Neuronal stem cell (in vitro differentiated cells): Measurements from ENCODE around the gene PRLHR.

Experiments
- DNase-seq: peaks from one replicate; pipeline ENCODE4 v3.0.0-alpha.2; 2013; ENCODE audit warnings: low spot score
- H2AFZ ChIP-seq: one replicate; pipeline ENCODE4 v1.6.1; 2013; ENCODE audit warnings: mild to moderate bottlenecking, low read length, inconsistent platforms
- H2AK5ac ChIP-seq: 2 replicates; pipeline ENCODE4 v1.6.1; 2013; ENCODE audit warnings: low read depth, mild to moderate bottlenecking, inconsistent platforms, low read length, moderate library complexity, mixed read lengths
- H2BK120ac ChIP-seq: 2 replicates; pipeline ENCODE4 v1.6.1; 2013; ENCODE audit warnings: low read depth, mild to moderate bottlenecking, inconsistent platforms, low read length, moderate library complexity, mixed read lengths
- H2BK12ac ChIP-seq: one replicate; pipeline ENCODE4 v1.6.1; 2013; ENCODE audit warnings: low read length, inconsistent platforms
- H2BK15ac ChIP-seq: 2 replicates; pipeline ENCODE4 v1.6.1; 2013; ENCODE audit warnings: mild to moderate bottlenecking, low read length, inconsistent platforms, mixed read lengths
- H2BK5ac ChIP-seq: one replicate; pipeline ENCODE4 v1.6.1; 2013; ENCODE audit warnings: inconsistent platforms, mild to moderate bottlenecking, low read length, moderate library complexity
- H3K14ac ChIP-seq: one replicate; pipeline ENCODE4 v1.6.1; 2013; ENCODE audit warnings: low read length, inconsistent platforms
- H3K18ac ChIP-seq: 2 replicates; pipeline ENCODE4 v1.6.1; 2013; ENCODE audit warnings: low read length, inconsistent platforms
- H3K23ac ChIP-seq: 2 replicates; pipeline ENCODE4 v1.6.1; 2013; ENCODE audit warnings: low read depth, mild to moderate bottlenecking, mixed read lengths, low read length, inconsistent platforms; ENCODE audit not compliant: poor library complexity
- H3K27ac ChIP-seq: replicated peaks from 3 replicates; pipeline ENCODE4 v1.5.1; 2013; ENCODE audit warnings: low read length, inconsistent platforms
- H3K27me3 ChIP-seq, 3 experiments: 2 replicates each; pipeline ENCODE4 v1.6.1; 2013; ENCODE audit warnings: low read length in 3 of 3, mild to moderate bottlenecking in 2 of 3, inconsistent platforms in 1 of 3, low read depth in 1 of 3, mixed read lengths in 1 of 3, moderate library complexity in 1 of 3; ENCODE audit not compliant: control insufficient read depth in 3 of 3, insufficient read depth in 3 of 3
- H3K36me3 ChIP-seq, 2 donors: replicated peaks in 1 of 2; 2 replicates each; pipeline ENCODE4 v1.6.1; 2013; ENCODE audit warnings: low read length in 2 of 2; ENCODE audit not compliant: control insufficient read depth in 2 of 2, insufficient read depth in 2 of 2
- H3K4ac ChIP-seq: 2 replicates; pipeline ENCODE4 v1.6.1; 2013; ENCODE audit warnings: inconsistent platforms, mild to moderate bottlenecking, low read length, moderate library complexity
- H3K4me1 ChIP-seq, 2 donors: 1 replicate in 1 of 2; 2 replicates in 1 of 2; pipeline ENCODE4 v1.6.1; 2013; ENCODE audit warnings: low read length in 2 of 2, low read depth in 1 of 2; ENCODE audit not compliant: control insufficient read depth in 2 of 2, insufficient read depth in 1 of 2
- H3K4me2 ChIP-seq: one replicate; pipeline ENCODE4 v1.6.1; 2013; ENCODE audit warnings: mild to moderate bottlenecking, low read length, inconsistent platforms; ENCODE audit not compliant: insufficient read depth, poor library complexity, severe bottlenecking
- H3K4me3 ChIP-seq, 2 donors: 2 replicates each; pipeline ENCODE4 v1.5.1; 2013; ENCODE audit warnings: low read length in 2 of 2, mild to moderate bottlenecking in 2 of 2, inconsistent platforms in 1 of 2, moderate library complexity in 1 of 2
- H3K79me1 ChIP-seq: one replicate; pipeline ENCODE4 v1.6.1; 2013; ENCODE audit warnings: low read depth, mild to moderate bottlenecking, inconsistent platforms, low read length, moderate library complexity
- H3K9ac ChIP-seq: one replicate; pipeline ENCODE4 v1.6.1; 2013; ENCODE audit warnings: mild to moderate bottlenecking, low read depth, low read length, inconsistent platforms; ENCODE audit not compliant: poor library complexity
- H3K9me3 ChIP-seq, 2 donors: replicated peaks in 1 of 2; 2 replicates each; pipeline versions ENCODE3 to v1.6.1; 2013; ENCODE audit warnings: low read length in 2 of 2, mild to moderate bottlenecking in 2 of 2, inconsistent platforms in 1 of 2, low read depth in 1 of 2, mixed read lengths in 1 of 2, moderate library complexity in 1 of 2; ENCODE audit not compliant: control insufficient read depth in 2 of 2, insufficient read depth in 1 of 2
- H4K8ac ChIP-seq: one replicate; pipeline ENCODE4 v1.6.1; 2013; ENCODE audit warnings: low read depth, mild to moderate bottlenecking, inconsistent platforms, low read length, moderate library complexity
- H4K91ac ChIP-seq: one replicate; pipeline ENCODE4 v1.6.1; 2013; ENCODE audit warnings: low read length, low read depth, mild to moderate bottlenecking, inconsistent platforms; ENCODE audit not compliant: poor library complexity
- WGBS, 2 donors: extraction: QIAGEN DNeasy Blood & Tissue Kit; methylation state at CpG; one replicate each; pipeline ENCODE4 v1.1.7; 2013; ENCODE audit warnings: missing lambda C conversion rate in 2 of 2, mixed read lengths in 1 of 2; ENCODE audit not compliant: insufficient read length in 2 of 2, insufficient replicate concordance in 1 of 2; ENCODE audit errors: extremely low coverage in 2 of 2; 5-methylcytosine and 5-hydroxymethylcytosine counted together

PRLHR gene

GRCh38 chr10:118633786-118634185 is 38.3 kb upstream of the PRLHR start:
- H3K14ac ChIP-seq = no peak overlapping the region
- WGBS, 2 donors = no CpG with 5 or more reads among the region's 7 CpGs
- H3K4ac ChIP-seq = no peak overlapping the region
- no peak for DNase-seq
- no peak overlapping the region for H3K27ac ChIP-seq
- H3K9ac ChIP-seq = no peak overlapping the region
- peaks cover 0 to 4% (median 0%) of the 10 kb centered on the region in 3 experiments for H3K27me3 ChIP-seq
- no peaks in the 10 kb centered on the region for H3K36me3 ChIP-seq
- peaks cover 0 to 19% of the 10 kb centered on the region in 2 donors for H3K4me1 ChIP-seq
- no peak overlapping the region for H3K4me2 ChIP-seq
- no peak overlapping the region for H2BK5ac ChIP-seq
- no peak overlapping the region for H3K4me3 ChIP-seq
- H3K9me3 ChIP-seq = peaks cover 0 to 3% of the 10 kb centered on the region in 2 donors
- H2BK15ac ChIP-seq = no peak overlapping the region
- no peak overlapping the region for H2AK5ac ChIP-seq
- no peaks in the 10 kb centered on the region for H3K79me1 ChIP-seq
- no peak overlapping the region for H2BK12ac ChIP-seq
- H3K23ac ChIP-seq = no peak overlapping the region
- H4K8ac ChIP-seq = no peak overlapping the region
- H2AFZ ChIP-seq = no peak overlapping the region
- no peak overlapping the region for H2BK120ac ChIP-seq
- no peak overlapping the region for H4K91ac ChIP-seq
- H3K18ac ChIP-seq = no peak overlapping the region

- no CpG with 5 or more reads among the region's 3 CpGs for WGBS, 2 donors
- no peaks in the 10 kb centered on the region for H3K36me3 ChIP-seq
- H3K4me2 ChIP-seq = no peak overlapping the region
- H3K9me3 ChIP-seq = no peaks in the 10 kb centered on the region
- no peak overlapping the region for H4K91ac ChIP-seq
- no peak overlapping the region for H3K4me3 ChIP-seq
- no peak overlapping the region for H2BK120ac ChIP-seq
- no peak overlapping the region for H2BK12ac ChIP-seq
- H2AK5ac ChIP-seq = no peak overlapping the region
- DNase-seq = no peak
- H2BK15ac ChIP-seq = no peak overlapping the region
- H3K23ac ChIP-seq = no peak overlapping the region
- no peak overlapping the region for H3K14ac ChIP-seq
- H4K8ac ChIP-seq = no peak overlapping the region
- H3K79me1 ChIP-seq = no peaks in the 10 kb centered on the region
- no peak overlapping the region for H2AFZ ChIP-seq
- no peak overlapping the region for H3K4ac ChIP-seq
- H2BK5ac ChIP-seq = no peak overlapping the region
- no peak overlapping the region for H3K9ac ChIP-seq
- peaks cover 2 to 15% of the 10 kb centered on the region in 2 donors for H3K4me1 ChIP-seq
- H3K18ac ChIP-seq = no peak overlapping the region
- H3K27me3 ChIP-seq = peaks cover 0 to 8% (median 0%) of the 10 kb centered on the region in 3 experiments
- H3K27ac ChIP-seq = no peak overlapping the region
These were observed 33.8 kb upstream of the PRLHR start for GRCh38 chr10:118629211-118629610.

GRCh38 chr10:118628397-118628796 is 32.9 kb upstream of the PRLHR start:
- H3K79me1 ChIP-seq = no peaks in the 10 kb centered on the region
- H2BK12ac ChIP-seq = no peak overlapping the region

GRCh38 chr10:118626953-118627352 is 31.5 kb upstream of the PRLHR start:
- no CpG with 5 or more reads among the region's 3 CpGs for WGBS, 2 donors
- no peak for DNase-seq

More at GRCh38 chr10:118628397-118628796, 32.9 kb upstream of the PRLHR start:
- Histone ChIP-seq H3K9ac (no peak overlapping the region), H3K4me3 (no peak overlapping the region), H3K27me3 (peaks cover 0 to 4% (median 0%) of the 10 kb centered on the region in 3 experiments), H3K9me3 (no peaks in the 10 kb centered on the region), H3K36me3 (no peaks in the 10 kb centered on the region), H2AK5ac (no peak overlapping the region), H3K4me2 (no peak overlapping the region), H3K4ac (no peak overlapping the region), H2BK15ac (no peak overlapping the region), H3K18ac (no peak overlapping the region), H3K23ac (no peak overlapping the region), H2BK120ac (no peak overlapping the region), H3K4me1 (peaks cover 2 to 14% of the 10 kb centered on the region in 2 donors), H3K14ac (no peak overlapping the region), H2BK5ac (no peak overlapping the region), H4K8ac (no peak overlapping the region), H2AFZ (no peak overlapping the region), H4K91ac (no peak overlapping the region), H3K27ac (no peak overlapping the region)
- DNase-seq = no peak

More at GRCh38 chr10:118626953-118627352, 31.5 kb upstream of the PRLHR start:
- no peaks in the 10 kb centered on the region for H3K79me1 ChIP-seq
- H2AK5ac ChIP-seq = no peak overlapping the region
- no peak overlapping the region for H3K27ac ChIP-seq
- H3K4ac ChIP-seq = no peak overlapping the region
- no peak overlapping the region for H2AFZ ChIP-seq
- H2BK15ac ChIP-seq = no peak overlapping the region
- no peak overlapping the region for H4K8ac ChIP-seq
- H3K18ac ChIP-seq = peak overlapping the region; percentile 65
- no peak overlapping the region for H2BK120ac ChIP-seq
- H3K4me1 ChIP-seq = peaks cover 2 to 12% of the 10 kb centered on the region in 2 donors
- H2BK12ac ChIP-seq = no peak overlapping the region
- H3K9ac ChIP-seq = no peak overlapping the region
- no peak overlapping the region for H3K4me3 ChIP-seq
- no peak overlapping the region for H3K23ac ChIP-seq
- no peaks in the 10 kb centered on the region for H3K36me3 ChIP-seq
- no peaks in the 10 kb centered on the region for H3K9me3 ChIP-seq
- no peak overlapping the region for H2BK5ac ChIP-seq
- H3K4me2 ChIP-seq = no peak overlapping the region
- H3K27me3 ChIP-seq = peaks cover 0 to 6% (median 0%) of the 10 kb centered on the region in 3 experiments
- H4K91ac ChIP-seq = no peak overlapping the region
- no peak overlapping the region for H3K14ac ChIP-seq
